Measurements from ENCODE around the gene QSOX2.

- no peak for TF ChIP-seq POLR2A (IDR thresholded peaks at IDR 0.05; ENCODE audit: low read depth, low read length)
- no peak for TF ChIP-seq POLR2AphosphoS5 (IDR thresholded peaks at IDR 0.05; ENCODE audit: low read depth, low read length)
Observed at GRCh38 chr9:136202454-136203407, 42.9 kb downstream of the QSOX2 start.
